ENCODE data around the gene SNAPC2. TPM values are rescaled to one million over a fixed set of nuclear protein-coding genes. Genes with fewer than 3 reads are reported as not detected.

SNAPC2 gene
- total and polyA plus RNA-seq, 2 of the 13 experiments (the other 11 are each of a cell fraction or from before 2014, with no cell fraction given), result 10.2 to 12.7 TPM

DNA sequence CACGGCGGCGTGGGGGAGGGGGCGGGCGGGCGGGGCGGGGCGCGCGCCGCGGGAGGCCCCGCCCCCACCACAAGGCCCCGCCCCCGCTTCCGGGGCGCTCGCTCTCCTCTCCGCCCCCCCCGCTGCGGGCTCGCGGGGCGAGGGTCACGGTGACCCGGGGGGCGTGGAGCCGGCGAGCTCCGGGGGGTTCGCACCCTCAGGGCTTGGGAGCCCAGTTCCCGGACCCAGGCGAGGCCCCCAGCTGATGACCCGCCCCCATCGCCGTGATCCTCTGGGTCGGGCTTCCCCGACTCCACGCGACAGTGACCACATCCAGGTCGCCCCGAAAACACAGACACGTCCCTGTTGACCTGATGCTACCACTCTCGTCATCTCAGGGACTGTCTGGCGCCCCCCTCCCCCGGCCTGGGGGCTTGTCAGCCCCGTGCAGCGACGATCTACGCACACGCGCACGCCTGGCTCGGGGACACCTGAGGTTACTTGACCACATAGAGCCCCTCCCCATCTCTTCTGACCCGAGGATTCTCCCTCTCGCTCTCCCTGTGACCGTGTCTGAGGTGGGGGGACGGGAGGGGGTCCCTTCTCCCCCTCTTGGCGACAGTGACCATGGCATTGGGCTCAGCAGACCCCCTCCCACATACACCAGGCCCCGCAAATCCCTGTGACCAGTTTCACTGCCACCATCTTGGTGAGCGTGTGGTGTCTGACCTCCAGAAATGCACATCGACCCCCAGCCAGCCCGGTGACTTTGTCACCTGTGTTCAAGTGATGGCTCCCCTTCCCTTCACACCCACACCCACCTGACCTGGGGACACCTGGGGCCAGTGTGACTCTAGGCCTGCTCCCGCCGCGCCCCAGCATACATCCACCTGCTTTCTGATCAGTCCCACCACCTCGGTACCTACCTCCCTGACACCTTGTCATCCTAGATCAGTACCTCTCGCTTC is 15.8 kb upstream of the SNAPC2 start (continued):
- TF ChIP-seq ZNF777 (CRISPR knock-in tag; IDR thresholded peaks at IDR 0.05), result no peak
- no peak for TF ChIP-seq SCMH1 (CRISPR knock-in tag; IDR thresholded peaks at IDR 0.05; ENCODE audit: borderline replicate concordance)
- TF ChIP-seq PRDM10 (CRISPR knock-in tag; IDR thresholded peaks at IDR 0.05; ENCODE audit: low read depth), result no peak
- no peak for TF ChIP-seq ZBTB21 (CRISPR knock-in tag; IDR thresholded peaks at IDR 0.05)
- no peak for TF ChIP-seq ZNF549 (CRISPR knock-in tag; IDR thresholded peaks at IDR 0.05)
- no peak for TF ChIP-seq REXO4 (CRISPR knock-in tag; IDR thresholded peaks at IDR 0.05; ENCODE audit: borderline replicate concordance)
- TF ChIP-seq DNMT3B (CRISPR knock-in tag; conservative IDR thresholded peaks at IDR 0.05), result no peak
- TF ChIP-seq JDP2 (CRISPR knock-in tag; IDR thresholded peaks at IDR 0.05; ENCODE audit: borderline replicate concordance), result no peak
- no peak for TF ChIP-seq RFX3 (CRISPR knock-in tag; IDR thresholded peaks at IDR 0.05)
- TF ChIP-seq, protein P1, sequence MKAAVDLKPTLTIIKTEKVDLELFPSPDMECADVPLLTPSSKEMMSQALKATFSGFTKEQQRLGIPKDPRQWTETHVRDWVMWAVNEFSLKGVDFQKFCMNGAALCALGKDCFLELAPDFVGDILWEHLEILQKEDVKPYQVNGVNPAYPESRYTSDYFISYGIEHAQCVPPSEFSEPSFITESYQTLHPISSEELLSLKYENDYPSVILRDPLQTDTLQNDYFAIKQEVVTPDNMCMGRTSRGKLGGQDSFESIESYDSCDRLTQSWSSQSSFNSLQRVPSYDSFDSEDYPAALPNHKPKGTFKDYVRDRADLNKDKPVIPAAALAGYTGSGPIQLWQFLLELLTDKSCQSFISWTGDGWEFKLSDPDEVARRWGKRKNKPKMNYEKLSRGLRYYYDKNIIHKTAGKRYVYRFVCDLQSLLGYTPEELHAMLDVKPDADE (CRISPR knock-in tag; IDR thresholded peaks at IDR 0.05), result no peak
- no peak for TF ChIP-seq POLR2G (IDR thresholded peaks at IDR 0.05; ENCODE audit: low read depth, low read length)
